ENCODE data around the gene HIVEP3. TPM values are rescaled to one million over a fixed set of nuclear protein-coding genes. Genes with fewer than 3 reads are reported as not detected.

HIVEP3 gene
- total and polyA plus RNA-seq, 4 donors: 7.0 to 14.7 (median 8.8) TPM

GRCh38 chr1:41713141-41713540 is 205.6 kb downstream of the HIVEP3 start:
- WGBS, 2 donors: 88 to 96% methylated on average over 4 to 5 of the region's 5 CpGs
- H3K9ac ChIP-seq (ENCODE audit: insufficient read depth in 1 of 2, low read length in 2 of 2): no peak overlapping the region
- TF ChIP-seq CTCF (IDR thresholded peaks at IDR 0.05; ENCODE audit: control extremely low read depth, extremely low read depth): no peak
- DNase-seq (no peak), ATAC-seq (ENCODE audit: insufficient read depth, low FRiP score) (no peak)
- no peaks in the 10 kb centered on the region for H3K36me3 ChIP-seq (ENCODE audit: control insufficient read depth in 4 of 4, insufficient read depth in 4 of 4, low read length in 4 of 4)
- peaks cover 0 to 9% (median 2%) of the 10 kb centered on the region in 5 donors for H3K4me1 ChIP-seq (ENCODE audit: control insufficient read depth in 5 of 5, insufficient read depth in 5 of 5, low read length in 5 of 5)
- no peaks in the 10 kb centered on the region for H3K27me3 ChIP-seq (ENCODE audit: control insufficient read depth in 3 of 3, insufficient read depth in 3 of 3, low read length in 2 of 3)
- no peak overlapping the region for H3K27ac ChIP-seq (ENCODE audit: low read depth in 1 of 2, low read length in 1 of 2)
- H3K9me3 ChIP-seq (ENCODE audit: control insufficient read depth in 4 of 4, insufficient read depth in 3 of 4, low read length in 3 of 4): no peaks in the 10 kb centered on the region
- H3K4me3 ChIP-seq: no peak overlapping the region

GRCh38 chr1:41712695-41713094 is 206.0 kb downstream of the HIVEP3 start:
- Histone ChIP-seq H3K4me1 (ENCODE audit: control insufficient read depth in 5 of 5, insufficient read depth in 5 of 5, low read length in 5 of 5) (peaks cover 0 to 9% (median 2%) of the 10 kb centered on the region in 5 donors), H3K9ac (ENCODE audit: insufficient read depth in 1 of 2, low read length in 2 of 2) (no peak overlapping the region), H3K27me3 (ENCODE audit: control insufficient read depth in 3 of 3, insufficient read depth in 3 of 3, low read length in 2 of 3) (no peaks in the 10 kb centered on the region), H3K27ac (ENCODE audit: low read depth in 1 of 2, low read length in 1 of 2) (no peak overlapping the region), H3K36me3 (ENCODE audit: control insufficient read depth in 4 of 4, insufficient read depth in 4 of 4, low read length in 4 of 4) (no peaks in the 10 kb centered on the region), H3K9me3 (ENCODE audit: control insufficient read depth in 4 of 4, insufficient read depth in 3 of 4, low read length in 3 of 4) (no peaks in the 10 kb centered on the region), H3K4me3 (no peak overlapping the region)
- DNase-seq: no peak
- TF ChIP-seq CTCF (IDR thresholded peaks at IDR 0.05; ENCODE audit: control extremely low read depth, extremely low read depth): no peak
- no peak for ATAC-seq (ENCODE audit: insufficient read depth, low FRiP score)
- 58 to 60% methylated on average over 5 of the region's 5 CpGs for WGBS, 2 donors

- no peaks in the 10 kb centered on the region for H3K9me3 ChIP-seq (ENCODE audit: control insufficient read depth in 4 of 4, insufficient read depth in 3 of 4, low read length in 3 of 4)
- DNase-seq (no peak), ATAC-seq (ENCODE audit: insufficient read depth, low FRiP score) (no peak)
- H3K4me3 ChIP-seq: no peak overlapping the region
- WGBS, 2 donors: 97 to 99% methylated on average over 12 of the region's 12 CpGs
- no peaks in the 10 kb centered on the region for H3K27me3 ChIP-seq (ENCODE audit: control insufficient read depth in 3 of 3, insufficient read depth in 3 of 3, low read length in 2 of 3)
- no peak for TF ChIP-seq CTCF (IDR thresholded peaks at IDR 0.05; ENCODE audit: control extremely low read depth, extremely low read depth)
- H3K4me1 ChIP-seq (ENCODE audit: control insufficient read depth in 5 of 5, insufficient read depth in 5 of 5, low read length in 5 of 5): peaks cover 0 to 9% (median 2%) of the 10 kb centered on the region in 5 donors
- H3K27ac ChIP-seq (ENCODE audit: low read depth in 1 of 2, low read length in 1 of 2): no peak overlapping the region
- no peak overlapping the region for H3K9ac ChIP-seq (ENCODE audit: insufficient read depth in 1 of 2, low read length in 2 of 2)
- no peaks in the 10 kb centered on the region for H3K36me3 ChIP-seq (ENCODE audit: control insufficient read depth in 4 of 4, insufficient read depth in 4 of 4, low read length in 4 of 4)
Measured at GRCh38 chr1:41712081-41712480, 206.6 kb downstream of the HIVEP3 start.

DNA sequence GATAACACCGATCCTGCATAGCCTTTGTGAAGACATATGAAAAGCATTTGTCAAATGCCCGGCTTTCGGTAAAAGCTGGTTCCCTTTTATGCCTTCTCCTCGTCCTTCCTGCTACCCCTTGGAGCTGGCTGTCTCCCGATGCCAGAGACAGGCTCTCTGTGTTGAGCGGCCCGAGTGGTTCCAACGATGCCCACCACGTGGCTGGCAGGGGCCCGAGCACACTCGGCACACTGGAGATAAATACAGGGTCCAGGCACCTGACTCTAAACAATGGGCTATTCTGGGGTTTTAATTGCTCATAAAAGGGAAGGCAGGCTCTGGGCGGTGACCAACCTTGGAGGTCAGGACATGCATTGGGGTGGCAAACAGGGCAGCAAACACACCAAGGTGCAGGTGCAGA is 207.1 kb downstream of the HIVEP3 start:
- Histone ChIP-seq H3K27ac (ENCODE audit: low read depth in 1 of 2, low read length in 1 of 2) (no peak overlapping the region), H3K4me3 (no peak overlapping the region), H3K9ac (ENCODE audit: insufficient read depth in 1 of 2, low read length in 2 of 2) (no peak overlapping the region), H3K9me3 (ENCODE audit: control insufficient read depth in 4 of 4, insufficient read depth in 3 of 4, low read length in 3 of 4) (no peaks in the 10 kb centered on the region), H3K4me1 (ENCODE audit: control insufficient read depth in 5 of 5, insufficient read depth in 5 of 5, low read length in 5 of 5) (peaks cover 0 to 9% (median 2%) of the 10 kb centered on the region in 5 donors), H3K27me3 (ENCODE audit: control insufficient read depth in 3 of 3, insufficient read depth in 3 of 3, low read length in 2 of 3) (no peaks in the 10 kb centered on the region), H3K36me3 (ENCODE audit: control insufficient read depth in 4 of 4, insufficient read depth in 4 of 4, low read length in 4 of 4) (no peaks in the 10 kb centered on the region)
- 94% methylated on average over 12 of the region's 12 CpGs for WGBS, 2 donors
- ATAC-seq (ENCODE audit: insufficient read depth, low FRiP score) (no peak), DNase-seq (no peak)
- no peak for TF ChIP-seq CTCF (IDR thresholded peaks at IDR 0.05; ENCODE audit: control extremely low read depth, extremely low read depth)
